Measurements from ENCODE around the gene DCT.

- TF ChIP-seq CTCF (conservative IDR thresholded peaks at IDR 0.05) (no peak), EZH2 (IDR thresholded peaks at IDR 0.05; ENCODE audit: low read depth) (no peak)
These were observed 33.5 kb upstream of the DCT start for GRCh38 chr13:94513026-94513425.
